WTC11 (cell line): ENCODE data around the gene SH3PXD2A. TPM values are rescaled to one million over a fixed set of nuclear protein-coding genes. Genes with fewer than 3 reads are reported as not detected.

Experiments used
- ATAC-seq: fragments of 200-7000 bp; cut with Tn5 transposase; 2 replicates; pipeline ENCODE4 v1.10.0; 2021; ENCODE audit warnings: mild to moderate bottlenecking, moderate library complexity
- CTCF ChIA-PET: fragments of 300-600 bp; sonication (Branson Sonifier 250); formaldehyde crosslinking; loops from one replicate; lab custom pipeline; 2021; ENCODE audit warnings: antibody characterized with exemption; lab: Charles Lee
- POLR2A ChIA-PET: fragments of 350-600 bp; sonication (Branson Sonifier 250); formaldehyde crosslinking; loops from one replicate; lab custom pipeline; 2021; ENCODE audit warnings: antibody characterized with exemption; lab: Charles Lee
- DNase-seq: peaks from one replicate; pipeline ENCODE4 v3.0.0; 2021; ENCODE audit warnings: low spot score
- H3K27ac Mint-ChIP-seq: 2 replicates; pipeline ENCODE4 v1.8.0; 2021; ENCODE audit warnings: mixed read lengths
- H3K27me3 Mint-ChIP-seq: 2 replicates; pipeline ENCODE4 v1.8.0; 2021; ENCODE audit warnings: low read depth, mild to moderate bottlenecking, moderate library complexity, mixed read lengths
- H3K36me3 Mint-ChIP-seq: 2 replicates; pipeline ENCODE4 v1.8.0; 2021; ENCODE audit warnings: mixed read lengths
- H3K4me1 Mint-ChIP-seq: 2 replicates; pipeline ENCODE4 v1.8.0; 2022; ENCODE audit warnings: mixed read lengths
- H3K4me3 Mint-ChIP-seq: 2 replicates; pipeline ENCODE4 v1.8.0; 2021; ENCODE audit warnings: mild to moderate bottlenecking, moderate library complexity, mixed read lengths
- H3K9me3 Mint-ChIP-seq: 2 replicates; pipeline ENCODE4 v1.8.0; 2021; ENCODE audit warnings: mixed read lengths
- ERG ChIP-seq: fragments of 250-450 bp; sonication (Bioruptor Pico); IDR thresholded peaks from 2 replicates; pipeline ENCODE4 v1.8.0; 2021; ENCODE audit warnings: mild to moderate bottlenecking
- ESRRA ChIP-seq: sonication (generic); formaldehyde crosslinking; IDR thresholded peaks from 2 replicates; pipeline ENCODE4 v1.8.1; 2022; ENCODE audit warnings: mild to moderate bottlenecking, missing genetic modification reagents, borderline replicate concordance
- ETV6 ChIP-seq: sonication (generic); formaldehyde crosslinking; IDR thresholded peaks from 2 replicates; pipeline ENCODE4 v1.8.1; 2022; ENCODE audit warnings: mild to moderate bottlenecking, missing genetic modification reagents
- FOXP4 ChIP-seq: sonication (generic); formaldehyde crosslinking; IDR thresholded peaks from 2 replicates; pipeline ENCODE4 v1.8.0; 2022; ENCODE audit warnings: mild to moderate bottlenecking, missing genetic modification reagents
- HMGXB4 ChIP-seq: sonication (generic); formaldehyde crosslinking; IDR thresholded peaks from 2 replicates; pipeline ENCODE4 v1.8.1; 2023; ENCODE audit warnings: mild to moderate bottlenecking, moderate library complexity, missing genetic modification reagents
- NFE2L1 ChIP-seq: sonication (generic); formaldehyde crosslinking; IDR thresholded peaks from 2 replicates; pipeline ENCODE4 v1.8.1; 2023; ENCODE audit warnings: missing genetic modification reagents
- NFYB ChIP-seq: sonication (generic); formaldehyde crosslinking; conservative IDR thresholded peaks from 2 replicates; pipeline ENCODE4 v1.8.0; 2022; ENCODE audit warnings: low read depth, missing genetic modification reagents
- OVOL2 ChIP-seq: fragments of 250-450 bp; sonication (Bioruptor Pico); IDR thresholded peaks from 2 replicates; pipeline ENCODE4 v1.9.0; 2021; ENCODE audit warnings: mild to moderate bottlenecking, borderline replicate concordance
- PRRX2 ChIP-seq: fragments of 250-450 bp; sonication (Bioruptor Pico); IDR thresholded peaks from 2 replicates; pipeline ENCODE4 v1.8.0; 2021; ENCODE audit warnings: mild to moderate bottlenecking
- RELA ChIP-seq: sonication (generic); formaldehyde crosslinking; IDR thresholded peaks from 2 replicates; pipeline ENCODE4 v1.8.1; 2022; ENCODE audit warnings: missing genetic modification reagents, mild to moderate bottlenecking, borderline replicate concordance
- SP1 ChIP-seq: sonication (generic); formaldehyde crosslinking; conservative IDR thresholded peaks from 2 replicates; pipeline ENCODE4 v1.8.1; 2022; ENCODE audit warnings: missing genetic modification reagents
- TCF7 ChIP-seq: sonication (generic); formaldehyde crosslinking; IDR thresholded peaks from 2 replicates; pipeline ENCODE4 v1.8.0; 2022; ENCODE audit warnings: mild to moderate bottlenecking, low read depth, missing genetic modification reagents, moderate library complexity
- ZBTB21 ChIP-seq: sonication (generic); formaldehyde crosslinking; IDR thresholded peaks from 2 replicates; pipeline ENCODE4 v1.8.1; 2023; ENCODE audit warnings: mild to moderate bottlenecking, missing genetic modification reagents, borderline replicate concordance
- ZNF263 ChIP-seq: sonication (generic); formaldehyde crosslinking; IDR thresholded peaks from 2 replicates; pipeline ENCODE4 v1.8.1; 2022; ENCODE audit warnings: low read depth, mild to moderate bottlenecking, moderate library complexity, missing genetic modification reagents
- ZNF317 ChIP-seq: sonication (generic); formaldehyde crosslinking; IDR thresholded peaks from 2 replicates; pipeline ENCODE4 v1.8.1; 2023; ENCODE audit warnings: low read depth, mild to moderate bottlenecking, moderate library complexity, missing genetic modification reagents, borderline replicate concordance
- ZNF396 ChIP-seq: fragments of 250-450 bp; sonication (Bioruptor Pico); IDR thresholded peaks from 2 replicates; pipeline ENCODE4 v1.8.0; 2021; ENCODE audit warnings: mild to moderate bottlenecking, moderate library complexity, borderline replicate concordance
- total RNA-seq: library from RNA; stranded (reverse); gene quantifications from 3 replicates; pipeline ENCODE4 v1.2.3, GENCODE V29; 2021
- TF ChIP-seq, protein P1 (sequence below): sonication (generic); formaldehyde crosslinking; IDR thresholded peaks from 2 replicates; pipeline ENCODE4 v1.8.1; 2022; ENCODE audit warnings: low read depth, mild to moderate bottlenecking, moderate library complexity, missing genetic modification reagents, borderline replicate concordance
- TF ChIP-seq, protein P2 (sequence below): fragments of 250-450 bp; sonication (Bioruptor Pico); IDR thresholded peaks from 2 replicates; pipeline ENCODE4 v2.1.2; 2022; ENCODE audit warnings: mild to moderate bottlenecking, moderate library complexity
- TF ChIP-seq, protein P3 (sequence below): sonication (generic); formaldehyde crosslinking; IDR thresholded peaks from 2 replicates; pipeline ENCODE4 v1.8.0; 2023; ENCODE audit warnings: missing genetic modification reagents, mild to moderate bottlenecking, borderline replicate concordance
- TF ChIP-seq, protein P4 (sequence below): sonication (generic); formaldehyde crosslinking; conservative IDR thresholded peaks from 2 replicates; pipeline ENCODE4 v1.8.1; 2022; ENCODE audit warnings: mild to moderate bottlenecking, missing genetic modification reagents

Gene SH3PXD2A
- total RNA-seq, 1 experiment from 2014 or later = 15.7 TPM

DNA sequence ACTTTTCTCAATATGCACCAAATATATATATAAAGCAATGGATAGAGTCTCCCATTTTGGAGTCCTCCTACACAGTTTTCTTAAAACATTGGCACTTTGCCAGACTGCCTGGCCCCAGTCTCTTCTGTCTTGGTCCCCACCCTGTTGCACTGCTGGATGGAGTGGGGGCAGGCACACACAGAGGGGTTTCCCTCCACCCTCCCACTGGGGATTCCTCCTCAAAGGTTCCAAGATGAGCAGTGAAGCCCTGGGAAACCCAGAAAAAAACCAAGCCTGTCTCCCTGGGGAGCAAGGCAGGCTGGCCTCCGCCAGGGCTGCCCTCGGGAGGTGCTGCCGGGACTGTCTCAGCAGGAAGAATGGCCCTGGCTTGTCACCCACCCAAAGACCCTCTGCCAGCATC lies 68.0 kb downstream of the SH3PXD2A start (continued):
- TF ChIP-seq ZBTB21 (CRISPR knock-in tag) = no peak
- TF ChIP-seq ZNF317 (CRISPR knock-in tag) = no peak
- no peak for TF ChIP-seq SP1 (CRISPR knock-in tag)
- TF ChIP-seq OVOL2 (CRISPR knock-in tag) = no peak
- no peak for TF ChIP-seq ETV6 (CRISPR knock-in tag)
- TF ChIP-seq, protein P1, sequence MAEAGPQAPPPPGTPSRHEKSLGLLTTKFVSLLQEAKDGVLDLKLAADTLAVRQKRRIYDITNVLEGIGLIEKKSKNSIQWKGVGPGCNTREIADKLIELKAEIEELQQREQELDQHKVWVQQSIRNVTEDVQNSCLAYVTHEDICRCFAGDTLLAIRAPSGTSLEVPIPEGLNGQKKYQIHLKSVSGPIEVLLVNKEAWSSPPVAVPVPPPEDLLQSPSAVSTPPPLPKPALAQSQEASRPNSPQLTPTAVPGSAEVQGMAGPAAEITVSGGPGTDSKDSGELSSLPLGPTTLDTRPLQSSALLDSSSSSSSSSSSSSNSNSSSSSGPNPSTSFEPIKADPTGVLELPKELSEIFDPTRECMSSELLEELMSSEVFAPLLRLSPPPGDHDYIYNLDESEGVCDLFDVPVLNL (CRISPR knock-in tag) = no peak
- TF ChIP-seq, protein P2, sequence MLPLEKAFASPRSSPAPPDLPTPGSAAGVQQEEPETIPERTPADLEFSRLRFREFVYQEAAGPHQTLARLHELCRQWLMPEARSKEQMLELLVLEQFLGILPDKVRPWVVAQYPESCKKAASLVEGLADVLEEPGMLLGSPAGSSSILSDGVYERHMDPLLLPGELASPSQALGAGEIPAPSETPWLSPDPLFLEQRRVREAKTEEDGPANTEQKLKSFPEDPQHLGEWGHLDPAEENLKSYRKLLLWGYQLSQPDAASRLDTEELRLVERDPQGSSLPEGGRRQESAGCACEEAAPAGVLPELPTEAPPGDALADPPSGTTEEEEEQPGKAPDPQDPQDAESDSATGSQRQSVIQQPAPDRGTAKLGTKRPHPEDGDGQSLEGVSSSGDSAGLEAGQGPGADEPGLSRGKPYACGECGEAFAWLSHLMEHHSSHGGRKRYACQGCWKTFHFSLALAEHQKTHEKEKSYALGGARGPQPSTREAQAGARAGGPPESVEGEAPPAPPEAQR (CRISPR knock-in tag) = no peak
- TF ChIP-seq, protein P3, sequence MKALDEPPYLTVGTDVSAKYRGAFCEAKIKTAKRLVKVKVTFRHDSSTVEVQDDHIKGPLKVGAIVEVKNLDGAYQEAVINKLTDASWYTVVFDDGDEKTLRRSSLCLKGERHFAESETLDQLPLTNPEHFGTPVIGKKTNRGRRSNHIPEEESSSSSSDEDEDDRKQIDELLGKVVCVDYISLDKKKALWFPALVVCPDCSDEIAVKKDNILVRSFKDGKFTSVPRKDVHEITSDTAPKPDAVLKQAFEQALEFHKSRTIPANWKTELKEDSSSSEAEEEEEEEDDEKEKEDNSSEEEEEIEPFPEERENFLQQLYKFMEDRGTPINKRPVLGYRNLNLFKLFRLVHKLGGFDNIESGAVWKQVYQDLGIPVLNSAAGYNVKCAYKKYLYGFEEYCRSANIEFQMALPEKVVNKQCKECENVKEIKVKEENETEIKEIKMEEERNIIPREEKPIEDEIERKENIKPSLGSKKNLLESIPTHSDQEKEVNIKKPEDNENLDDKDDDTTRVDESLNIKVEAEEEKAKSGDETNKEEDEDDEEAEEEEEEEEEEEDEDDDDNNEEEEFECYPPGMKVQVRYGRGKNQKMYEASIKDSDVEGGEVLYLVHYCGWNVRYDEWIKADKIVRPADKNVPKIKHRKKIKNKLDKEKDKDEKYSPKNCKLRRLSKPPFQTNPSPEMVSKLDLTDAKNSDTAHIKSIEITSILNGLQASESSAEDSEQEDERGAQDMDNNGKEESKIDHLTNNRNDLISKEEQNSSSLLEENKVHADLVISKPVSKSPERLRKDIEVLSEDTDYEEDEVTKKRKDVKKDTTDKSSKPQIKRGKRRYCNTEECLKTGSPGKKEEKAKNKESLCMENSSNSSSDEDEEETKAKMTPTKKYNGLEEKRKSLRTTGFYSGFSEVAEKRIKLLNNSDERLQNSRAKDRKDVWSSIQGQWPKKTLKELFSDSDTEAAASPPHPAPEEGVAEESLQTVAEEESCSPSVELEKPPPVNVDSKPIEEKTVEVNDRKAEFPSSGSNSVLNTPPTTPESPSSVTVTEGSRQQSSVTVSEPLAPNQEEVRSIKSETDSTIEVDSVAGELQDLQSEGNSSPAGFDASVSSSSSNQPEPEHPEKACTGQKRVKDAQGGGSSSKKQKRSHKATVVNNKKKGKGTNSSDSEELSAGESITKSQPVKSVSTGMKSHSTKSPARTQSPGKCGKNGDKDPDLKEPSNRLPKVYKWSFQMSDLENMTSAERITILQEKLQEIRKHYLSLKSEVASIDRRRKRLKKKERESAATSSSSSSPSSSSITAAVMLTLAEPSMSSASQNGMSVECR (CRISPR knock-in tag) = no peak
- no peak for TF ChIP-seq TCF7 (CRISPR knock-in tag)
- no peak for TF ChIP-seq ZNF263
- no peak for TF ChIP-seq FOXP4 (CRISPR knock-in tag)
- no peak for TF ChIP-seq HMGXB4 (CRISPR knock-in tag)
- no peak for TF ChIP-seq ERG (CRISPR knock-in tag)

- no peak for DNase-seq
- H3K9me3 Mint-ChIP-seq = no peaks in the 10 kb centered on the region
- H3K4me3 Mint-ChIP-seq = no peak overlapping the region
- ChIA-PET POLR2A (no interaction called here), CTCF (interaction anchor here (1.0 to 1.1 kb wide), 2 partner anchors 69 to 74 kb away, joined by 3 to 4 read pairs; partner anchors contain the start of gene SH3PXD2A)
- peaks cover 19% of the 10 kb centered on the region; the same call in 1 of the 2 replicates for H3K4me1 Mint-ChIP-seq
- no peak for ATAC-seq
- no peaks in the 10 kb centered on the region for H3K36me3 Mint-ChIP-seq
- TF ChIP-seq ESRRA = no peak
- no peak for TF ChIP-seq PRRX2 (CRISPR knock-in tag)
- no peak for TF ChIP-seq NFE2L1
- TF ChIP-seq RELA = no peak
- no peak for TF ChIP-seq TCF7 (CRISPR knock-in tag)
- TF ChIP-seq NFYB (CRISPR knock-in tag) = no peak
- TF ChIP-seq ZNF396 (CRISPR knock-in tag) = no peak
- TF ChIP-seq, protein P4, sequence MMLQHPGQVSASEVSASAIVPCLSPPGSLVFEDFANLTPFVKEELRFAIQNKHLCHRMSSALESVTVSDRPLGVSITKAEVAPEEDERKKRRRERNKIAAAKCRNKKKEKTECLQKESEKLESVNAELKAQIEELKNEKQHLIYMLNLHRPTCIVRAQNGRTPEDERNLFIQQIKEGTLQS (CRISPR knock-in tag) = no peak
- TF ChIP-seq ZNF317 (CRISPR knock-in tag) = no peak
- no peak for TF ChIP-seq ZNF263
- no peak overlapping the region for H3K27ac Mint-ChIP-seq
- H3K27me3 Mint-ChIP-seq = no peaks in the 10 kb centered on the region
These were observed 69.4 kb downstream of the SH3PXD2A start for GRCh38 chr10:103786020-103786419.
